Measurements from ENCODE around the gene VCX2. TPM values are rescaled to one million over a fixed set of nuclear protein-coding genes. Genes with fewer than 3 reads are reported as not detected.
A peak's percentile ranks its signal among the peaks of the same experiment; 100 is the strongest.
"Not testable (repeated sequence)": the region's sequence is repeated elsewhere in the genome, so short reads cannot be mapped to it uniquely, and the experiment has no call there.

The VCX2 gene
- total RNA-seq, 1 experiment from 2014 or later = not detected

DNA sequence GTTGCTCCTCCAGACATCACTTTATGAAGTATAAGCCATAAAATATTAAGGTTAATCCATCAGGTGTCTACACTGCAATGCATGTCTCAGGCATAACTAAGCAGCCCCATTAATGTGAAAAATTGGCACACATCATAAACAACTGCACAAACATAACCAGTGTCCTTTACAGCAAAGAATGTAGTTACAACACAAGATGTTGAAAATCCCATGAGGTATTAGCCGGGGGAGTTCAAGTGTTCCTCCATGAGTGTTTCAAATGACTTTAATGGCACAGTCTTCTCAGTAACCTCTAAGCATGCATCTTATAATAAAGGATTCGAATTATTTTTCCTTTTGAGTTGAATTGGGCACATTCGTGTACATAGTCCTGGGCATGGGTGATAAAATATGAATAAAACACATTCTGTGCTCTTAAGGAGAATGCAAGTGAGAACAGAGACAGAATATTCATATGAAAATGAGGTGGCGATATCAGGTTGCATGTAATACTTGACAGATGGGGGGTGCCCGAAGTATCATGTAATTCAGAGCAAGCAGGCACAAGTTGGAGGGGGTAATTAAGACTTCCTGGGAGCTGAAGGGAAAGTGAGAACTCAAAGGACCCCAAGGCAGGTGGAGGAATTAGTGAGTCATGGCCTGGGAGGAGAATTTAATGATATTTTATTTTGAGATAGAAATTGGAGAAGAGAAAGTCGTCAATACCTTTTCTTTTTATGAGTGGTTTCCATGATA lies 18.2 kb upstream of the VCX2 start:
- no peak overlapping the region for H3K4me3 ChIP-seq (ENCODE audit: low read depth, low read length, poor library complexity, severe bottlenecking)
- no peak for TF ChIP-seq EZH2 (IDR thresholded peaks at IDR 0.05; ENCODE audit: borderline replicate concordance, low read depth, low read length, poor library complexity, severe bottlenecking)
- TF ChIP-seq, protein P1, sequence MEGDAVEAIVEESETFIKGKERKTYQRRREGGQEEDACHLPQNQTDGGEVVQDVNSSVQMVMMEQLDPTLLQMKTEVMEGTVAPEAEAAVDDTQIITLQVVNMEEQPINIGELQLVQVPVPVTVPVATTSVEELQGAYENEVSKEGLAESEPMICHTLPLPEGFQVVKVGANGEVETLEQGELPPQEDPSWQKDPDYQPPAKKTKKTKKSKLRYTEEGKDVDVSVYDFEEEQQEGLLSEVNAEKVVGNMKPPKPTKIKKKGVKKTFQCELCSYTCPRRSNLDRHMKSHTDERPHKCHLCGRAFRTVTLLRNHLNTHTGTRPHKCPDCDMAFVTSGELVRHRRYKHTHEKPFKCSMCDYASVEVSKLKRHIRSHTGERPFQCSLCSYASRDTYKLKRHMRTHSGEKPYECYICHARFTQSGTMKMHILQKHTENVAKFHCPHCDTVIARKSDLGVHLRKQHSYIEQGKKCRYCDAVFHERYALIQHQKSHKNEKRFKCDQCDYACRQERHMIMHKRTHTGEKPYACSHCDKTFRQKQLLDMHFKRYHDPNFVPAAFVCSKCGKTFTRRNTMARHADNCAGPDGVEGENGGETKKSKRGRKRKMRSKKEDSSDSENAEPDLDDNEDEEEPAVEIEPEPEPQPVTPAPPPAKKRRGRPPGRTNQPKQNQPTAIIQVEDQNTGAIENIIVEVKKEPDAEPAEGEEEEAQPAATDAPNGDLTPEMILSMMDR (conservative IDR thresholded peaks at IDR 0.05; ENCODE audit: low read depth, low read length) = no peak
- no TSS peak for BruUV-seq (replicated peaks)
- ChIA-PET CTCF (no interaction called here), POLR2A (ENCODE audit: low non-redundant PET) (no interaction called here)
- no peaks in the 10 kb centered on the region for H3K9me3 ChIP-seq (ENCODE audit: low read depth, low read length, poor library complexity, severe bottlenecking)
- H3K27me3 ChIP-seq (replicated peaks; ENCODE audit: insufficient read depth, low read depth, low read length, poor library complexity) = no peaks in the 10 kb centered on the region
- intact Hi-C loops (cut with micrococcal nuclease; ENCODE audit: unreplicated experiment) = no loop called here
- no peaks in the 10 kb centered on the region for H3K4me1 ChIP-seq (ENCODE audit: insufficient read depth, low read length, poor library complexity, severe bottlenecking)
- no peaks in the 10 kb centered on the region for H3K36me3 ChIP-seq (ENCODE audit: insufficient read depth, low read length, poor library complexity, severe bottlenecking)
- no peak for DNase-seq (ENCODE audit: low spot score)
- no peak overlapping the region for H3K27ac ChIP-seq (ENCODE audit: low read depth, low read length, poor library complexity, severe bottlenecking)

- BruUV-seq (replicated peaks) = no TSS peak
- intact Hi-C loops (cut with micrococcal nuclease; ENCODE audit: unreplicated experiment) = no loop called here
- H3K27ac ChIP-seq (ENCODE audit: low read depth, low read length, poor library complexity, severe bottlenecking) = no peak overlapping the region
- H3K27me3 ChIP-seq (replicated peaks; ENCODE audit: insufficient read depth, low read depth, low read length, poor library complexity) = no peaks in the 10 kb centered on the region
- ChIA-PET CTCF (no interaction called here), POLR2A (ENCODE audit: low non-redundant PET) (no interaction called here)
- H3K9me3 ChIP-seq (ENCODE audit: low read depth, low read length, poor library complexity, severe bottlenecking) = no peaks in the 10 kb centered on the region
- no peak overlapping the region for H3K4me3 ChIP-seq (ENCODE audit: low read depth, low read length, poor library complexity, severe bottlenecking)
- no peak for DNase-seq (ENCODE audit: low spot score)
- H3K4me1 ChIP-seq (ENCODE audit: insufficient read depth, low read length, poor library complexity, severe bottlenecking) = no peaks in the 10 kb centered on the region
- no peaks in the 10 kb centered on the region for H3K36me3 ChIP-seq (ENCODE audit: insufficient read depth, low read length, poor library complexity, severe bottlenecking)
- TF ChIP-seq EZH2 (IDR thresholded peaks at IDR 0.05; ENCODE audit: borderline replicate concordance, low read depth, low read length, poor library complexity, severe bottlenecking) = no peak
- TF ChIP-seq, protein P1 (conservative IDR thresholded peaks at IDR 0.05; ENCODE audit: low read depth, low read length) = no peak
Measured at GRCh38 chrX:8183346-8183745, 12.3 kb upstream of the VCX2 start.

- Histone ChIP-seq H3K36me3 (ENCODE audit: insufficient read depth, low read length, poor library complexity, severe bottlenecking) (no peaks in the 10 kb centered on the region), H3K4me1 (ENCODE audit: insufficient read depth, low read length, poor library complexity, severe bottlenecking) (no peaks in the 10 kb centered on the region), H3K4me3 (ENCODE audit: low read depth, low read length, poor library complexity, severe bottlenecking) (no peak overlapping the region), H3K27me3 (replicated peaks; ENCODE audit: insufficient read depth, low read depth, low read length, poor library complexity) (no peaks in the 10 kb centered on the region), H3K9me3 (ENCODE audit: low read depth, low read length, poor library complexity, severe bottlenecking) (no peaks in the 10 kb centered on the region), H3K27ac (ENCODE audit: low read depth, low read length, poor library complexity, severe bottlenecking) (no peak overlapping the region)
- CTCF ChIA-PET = no interaction called here
- intact Hi-C loops (cut with micrococcal nuclease; ENCODE audit: unreplicated experiment) = no loop called here
- TF ChIP-seq EZH2 (IDR thresholded peaks at IDR 0.05; ENCODE audit: borderline replicate concordance, low read depth, low read length, poor library complexity, severe bottlenecking) = no peak
- TF ChIP-seq, protein P1 (conservative IDR thresholded peaks at IDR 0.05; ENCODE audit: low read depth, low read length) = no peak
- no TSS peak for BruUV-seq (replicated peaks)
- POLR2A ChIA-PET (ENCODE audit: low non-redundant PET) = no interaction called here
- peak; percentile 1 for DNase-seq (ENCODE audit: low spot score)
Measured at GRCh38 chrX:8179656-8180055, 8.6 kb upstream of the VCX2 start.

- H3K27ac ChIP-seq (ENCODE audit: low read depth, low read length, poor library complexity, severe bottlenecking); BruUV-seq (replicated peaks); CTCF ChIA-PET: not testable (repeated sequence)
Measured at GRCh38 chrX:8154011-8154410, 17.1 kb downstream of the VCX2 start.

More at GRCh38 chrX:8154011-8154410, 17.1 kb downstream of the VCX2 start:
- H3K9me3 ChIP-seq (ENCODE audit: low read depth, low read length, poor library complexity, severe bottlenecking) = peaks cover 14% of the 10 kb centered on the region
- DNase-seq (ENCODE audit: low spot score); H3K4me3 ChIP-seq (ENCODE audit: low read depth, low read length, poor library complexity, severe bottlenecking); H3K27me3 ChIP-seq (replicated peaks; ENCODE audit: insufficient read depth, low read depth, low read length, poor library complexity); H3K4me1 ChIP-seq (ENCODE audit: insufficient read depth, low read length, poor library complexity, severe bottlenecking); POLR2A ChIA-PET (ENCODE audit: low non-redundant PET); intact Hi-C loops (cut with micrococcal nuclease; ENCODE audit: unreplicated experiment); H3K36me3 ChIP-seq (ENCODE audit: insufficient read depth, low read length, poor library complexity, severe bottlenecking): not testable (repeated sequence)

Measured in A673 (cell line).